K562 (cell line): Measurements from ENCODE around the gene MYCBPAP.

Experiments used
- GABPB2 ChIP-seq: fragments of 250-450 bp; sonication (Bioruptor Pico); conservative IDR thresholded peaks from 2 replicates; pipeline ENCODE4 v1.5.1; 2021; ENCODE audit warnings: mild to moderate bottlenecking
- POLR2A ChIP-seq: fragments of 450-650 bp; conservative IDR thresholded peaks from 2 replicates; pipeline ENCODE4 v1.6.1; 2016
- SIRT6 ChIP-seq: IDR thresholded peaks from one replicate; pipeline ENCODE4 v1.6.1; 2012; ENCODE audit warnings: low read depth, mild to moderate bottlenecking, control low read depth, inconsistent platforms, low read length, moderate library complexity
- SMC3 ChIP-seq: conservative IDR thresholded peaks from 2 replicates; pipeline ENCODE4 v1.6.1; 2011; ENCODE audit warnings: low read depth, low read length, improper control_type of control experiment; ENCODE audit not compliant: insufficient read depth
- TRIM24 ChIP-seq, 2 experiments: fragments of 450-650 bp; IDR thresholded peaks; 2 replicates each; pipeline ENCODE4 v1.6.1; 2016
- ZBTB8A ChIP-seq: fragments of 450-650 bp; IDR thresholded peaks from 2 replicates; pipeline ENCODE4 v1.6.1; 2018; ENCODE audit warnings: mild to moderate bottlenecking, moderate library complexity; ENCODE audit not compliant: partially characterized antibody
- TF ChIP-seq, protein P1 (sequence below): fragments of 250-450 bp; sonication (Bioruptor Pico); IDR thresholded peaks from 2 replicates; pipeline ENCODE4 v1.5.0; 2021
- TF ChIP-seq, protein P2 (sequence below): fragments of 250-450 bp; sonication (Bioruptor Pico); IDR thresholded peaks from 2 replicates; pipeline ENCODE4 v1.4.0; 2020; ENCODE audit warnings: mild to moderate bottlenecking, moderate library complexity
- TF ChIP-seq, protein P3 (sequence below): IDR thresholded peaks from 2 replicates; pipeline ENCODE4 v1.6.1; 2016; ENCODE audit warnings: missing genetic modification characterization, missing compliant biosample characterization
- TF ChIP-seq, protein P4 (sequence below): fragments of 450-650 bp; formaldehyde crosslinking; IDR thresholded peaks from 2 replicates; pipeline ENCODE4 v1.4.0; 2022; ENCODE audit warnings: mild to moderate bottlenecking, moderate library complexity

DNA sequence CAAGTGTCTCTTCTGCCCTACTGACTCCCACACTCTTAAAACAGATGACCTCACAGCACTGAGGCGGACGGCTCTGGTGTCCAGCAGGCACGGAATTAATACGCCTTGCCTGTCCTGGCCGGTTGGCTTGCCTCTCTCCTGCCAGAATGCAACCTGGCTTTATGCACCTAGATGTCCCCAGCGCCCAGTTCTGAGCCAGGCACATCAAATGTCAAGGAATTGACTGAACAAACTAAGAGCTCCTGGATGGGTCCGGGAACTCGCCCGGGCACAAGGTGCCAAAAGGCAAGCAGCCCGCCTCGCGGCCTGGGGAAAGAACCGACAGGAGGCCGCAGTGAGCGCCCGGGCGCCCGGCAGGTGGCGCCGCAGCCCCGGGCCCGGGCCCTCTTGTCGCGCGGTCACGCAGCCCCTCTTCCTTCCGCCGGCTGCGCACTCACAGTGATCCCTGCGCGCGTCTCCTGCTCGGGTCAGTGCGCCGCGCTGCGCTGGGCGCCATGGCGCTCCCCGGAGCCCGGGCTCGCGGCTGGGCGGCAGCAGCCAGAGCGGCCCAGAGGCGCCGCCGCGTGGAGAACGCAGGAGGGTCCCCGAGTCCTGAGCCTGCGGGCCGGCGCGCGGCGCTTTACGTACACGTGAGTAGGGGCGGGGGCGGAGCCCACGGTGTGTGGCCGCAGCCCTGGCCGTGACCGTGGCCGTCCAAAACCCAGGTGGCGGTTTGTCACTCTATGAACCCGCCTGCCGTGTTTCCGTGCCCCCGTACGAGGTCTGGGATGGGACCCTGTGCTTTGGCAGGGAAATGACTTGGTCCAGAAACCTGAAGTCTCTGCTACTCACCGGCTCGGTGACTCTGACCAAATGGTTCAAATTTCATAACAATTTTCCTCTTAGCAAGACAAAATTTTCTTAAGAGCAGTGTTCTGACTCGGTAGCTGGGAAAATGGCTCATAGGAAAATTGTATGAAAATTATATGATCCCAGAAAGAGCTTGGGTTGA is 29.6 kb upstream of the MYCBPAP start, which contains the start of gene RSAD1:
- TF ChIP-seq, protein P1, sequence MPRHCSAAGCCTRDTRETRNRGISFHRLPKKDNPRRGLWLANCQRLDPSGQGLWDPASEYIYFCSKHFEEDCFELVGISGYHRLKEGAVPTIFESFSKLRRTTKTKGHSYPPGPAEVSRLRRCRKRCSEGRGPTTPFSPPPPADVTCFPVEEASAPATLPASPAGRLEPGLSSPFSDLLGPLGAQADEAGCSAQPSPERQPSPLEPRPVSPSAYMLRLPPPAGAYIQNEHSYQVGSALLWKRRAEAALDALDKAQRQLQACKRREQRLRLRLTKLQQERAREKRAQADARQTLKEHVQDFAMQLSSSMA (CRISPR knock-in tag) = no peak
- TF ChIP-seq ZBTB8A = no peak
- no peak for TF ChIP-seq SIRT6
- peak; percentile 47 for TF ChIP-seq SMC3
- TF ChIP-seq, protein P2, sequence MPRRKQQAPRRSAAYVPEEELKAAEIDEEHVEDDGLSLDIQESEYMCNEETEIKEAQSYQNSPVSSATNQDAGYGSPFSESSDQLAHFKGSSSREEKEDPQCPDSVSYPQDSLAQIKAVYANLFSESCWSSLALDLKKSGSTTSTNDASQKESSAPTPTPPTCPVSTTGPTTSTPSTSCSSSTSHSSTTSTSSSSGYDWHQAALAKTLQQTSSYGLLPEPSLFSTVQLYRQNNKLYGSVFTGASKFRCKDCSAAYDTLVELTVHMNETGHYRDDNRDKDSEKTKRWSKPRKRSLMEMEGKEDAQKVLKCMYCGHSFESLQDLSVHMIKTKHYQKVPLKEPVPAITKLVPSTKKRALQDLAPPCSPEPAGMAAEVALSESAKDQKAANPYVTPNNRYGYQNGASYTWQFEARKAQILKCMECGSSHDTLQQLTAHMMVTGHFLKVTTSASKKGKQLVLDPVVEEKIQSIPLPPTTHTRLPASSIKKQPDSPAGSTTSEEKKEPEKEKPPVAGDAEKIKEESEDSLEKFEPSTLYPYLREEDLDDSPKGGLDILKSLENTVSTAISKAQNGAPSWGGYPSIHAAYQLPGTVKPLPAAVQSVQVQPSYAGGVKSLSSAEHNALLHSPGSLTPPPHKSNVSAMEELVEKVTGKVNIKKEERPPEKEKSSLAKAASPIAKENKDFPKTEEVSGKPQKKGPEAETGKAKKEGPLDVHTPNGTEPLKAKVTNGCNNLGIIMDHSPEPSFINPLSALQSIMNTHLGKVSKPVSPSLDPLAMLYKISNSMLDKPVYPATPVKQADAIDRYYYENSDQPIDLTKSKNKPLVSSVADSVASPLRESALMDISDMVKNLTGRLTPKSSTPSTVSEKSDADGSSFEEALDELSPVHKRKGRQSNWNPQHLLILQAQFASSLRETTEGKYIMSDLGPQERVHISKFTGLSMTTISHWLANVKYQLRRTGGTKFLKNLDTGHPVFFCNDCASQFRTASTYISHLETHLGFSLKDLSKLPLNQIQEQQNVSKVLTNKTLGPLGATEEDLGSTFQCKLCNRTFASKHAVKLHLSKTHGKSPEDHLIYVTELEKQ (CRISPR knock-in tag) = no peak
- TF ChIP-seq GABPB2 (CRISPR knock-in tag) = no peak
- TF ChIP-seq POLR2A = peak; percentile 70; the same call in 1 of the 2 replicates
- TF ChIP-seq, protein P3, sequence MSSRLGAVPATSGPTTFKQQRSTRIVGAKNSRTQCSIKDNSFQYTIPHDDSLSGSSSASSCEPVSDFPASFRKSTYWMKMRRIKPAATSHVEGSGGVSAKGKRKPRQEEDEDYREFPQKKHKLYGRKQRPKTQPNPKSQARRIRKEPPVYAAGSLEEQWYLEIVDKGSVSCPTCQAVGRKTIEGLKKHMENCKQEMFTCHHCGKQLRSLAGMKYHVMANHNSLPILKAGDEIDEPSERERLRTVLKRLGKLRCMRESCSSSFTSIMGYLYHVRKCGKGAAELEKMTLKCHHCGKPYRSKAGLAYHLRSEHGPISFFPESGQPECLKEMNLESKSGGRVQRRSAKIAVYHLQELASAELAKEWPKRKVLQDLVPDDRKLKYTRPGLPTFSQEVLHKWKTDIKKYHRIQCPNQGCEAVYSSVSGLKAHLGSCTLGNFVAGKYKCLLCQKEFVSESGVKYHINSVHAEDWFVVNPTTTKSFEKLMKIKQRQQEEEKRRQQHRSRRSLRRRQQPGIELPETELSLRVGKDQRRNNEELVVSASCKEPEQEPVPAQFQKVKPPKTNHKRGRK (tag) = no peak
- no peak; a peak in 1 of 4 replicates for TF ChIP-seq TRIM24 (IDR thresholded peaks at IDR 0.05)
- TF ChIP-seq, protein P4, sequence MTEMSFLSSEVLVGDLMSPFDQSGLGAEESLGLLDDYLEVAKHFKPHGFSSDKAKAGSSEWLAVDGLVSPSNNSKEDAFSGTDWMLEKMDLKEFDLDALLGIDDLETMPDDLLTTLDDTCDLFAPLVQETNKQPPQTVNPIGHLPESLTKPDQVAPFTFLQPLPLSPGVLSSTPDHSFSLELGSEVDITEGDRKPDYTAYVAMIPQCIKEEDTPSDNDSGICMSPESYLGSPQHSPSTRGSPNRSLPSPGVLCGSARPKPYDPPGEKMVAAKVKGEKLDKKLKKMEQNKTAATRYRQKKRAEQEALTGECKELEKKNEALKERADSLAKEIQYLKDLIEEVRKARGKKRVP (CRISPR knock-in tag) = no peak
